GM12878 (cell line): ENCODE results near the gene CDC14B.

ENCODE experiments used
- CTCF ChIP-seq, 3 experiments: IDR thresholded peaks in 2 of 3; conservative IDR thresholded peaks in 1 of 3; 2 replicates each; pipeline ENCODE4 v1.5.1; 2011; ENCODE audit warnings: low read depth in 3 of 3, low read length in 3 of 3, mild to moderate bottlenecking in 3 of 3, control low read depth in 2 of 3, moderate library complexity in 2 of 3, inconsistent platforms in 1 of 3, mixed read lengths in 1 of 3; ENCODE audit not compliant: control insufficient read depth in 2 of 3, insufficient read depth in 1 of 3; ENCODE audit errors: extremely low read depth in 1 of 3
- POLR2A ChIP-seq: IDR thresholded peaks from 2 replicates; pipeline ENCODE4 v1.6.1; 2011; ENCODE audit warnings: low read depth, mild to moderate bottlenecking, low read length
- POLR2AphosphoS2 ChIP-seq: IDR thresholded peaks from 2 replicates; pipeline ENCODE4 v1.6.1; 2011; ENCODE audit warnings: low read depth, mild to moderate bottlenecking, low read length, improper control_type of control experiment, moderate library complexity

GRCh38 chr9:96554801-96555566, 64.7 kb downstream of the CDC14B start:
- TF ChIP-seq POLR2AphosphoS2 (no peak), POLR2A (no peak), CTCF (IDR thresholded peaks at IDR 0.05 in 2 of 3, conservative IDR thresholded peaks at IDR 0.05 in 1 of 3; ENCODE audit: control insufficient read depth in 2 of 3, extremely low read depth in 1 of 3, insufficient read depth in 1 of 3, low read depth in 3 of 3, low read length in 3 of 3) (no peak)
